Measurements from ENCODE around the gene TNFRSF18. TPM values are rescaled to one million over a fixed set of nuclear protein-coding genes. Genes with fewer than 3 reads are reported as not detected.

Gene TNFRSF18
- total and polyA plus RNA-seq, 2 experiments from 2014 or later = 1.1 to 1.5 TPM

- no peaks in the 10 kb centered on the region for H3F3A ChIP-seq (replicated peaks; ENCODE audit: low read depth)
- H2AFZ ChIP-seq = no peak overlapping the region
- H3K4me1 ChIP-seq (ENCODE audit: insufficient read depth) = no peaks in the 10 kb centered on the region
- H3K79me2 ChIP-seq (replicated peaks; ENCODE audit: insufficient read depth) = no peaks in the 10 kb centered on the region
- TF ChIP-seq, protein P1, sequence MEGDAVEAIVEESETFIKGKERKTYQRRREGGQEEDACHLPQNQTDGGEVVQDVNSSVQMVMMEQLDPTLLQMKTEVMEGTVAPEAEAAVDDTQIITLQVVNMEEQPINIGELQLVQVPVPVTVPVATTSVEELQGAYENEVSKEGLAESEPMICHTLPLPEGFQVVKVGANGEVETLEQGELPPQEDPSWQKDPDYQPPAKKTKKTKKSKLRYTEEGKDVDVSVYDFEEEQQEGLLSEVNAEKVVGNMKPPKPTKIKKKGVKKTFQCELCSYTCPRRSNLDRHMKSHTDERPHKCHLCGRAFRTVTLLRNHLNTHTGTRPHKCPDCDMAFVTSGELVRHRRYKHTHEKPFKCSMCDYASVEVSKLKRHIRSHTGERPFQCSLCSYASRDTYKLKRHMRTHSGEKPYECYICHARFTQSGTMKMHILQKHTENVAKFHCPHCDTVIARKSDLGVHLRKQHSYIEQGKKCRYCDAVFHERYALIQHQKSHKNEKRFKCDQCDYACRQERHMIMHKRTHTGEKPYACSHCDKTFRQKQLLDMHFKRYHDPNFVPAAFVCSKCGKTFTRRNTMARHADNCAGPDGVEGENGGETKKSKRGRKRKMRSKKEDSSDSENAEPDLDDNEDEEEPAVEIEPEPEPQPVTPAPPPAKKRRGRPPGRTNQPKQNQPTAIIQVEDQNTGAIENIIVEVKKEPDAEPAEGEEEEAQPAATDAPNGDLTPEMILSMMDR (conservative IDR thresholded peaks at IDR 0.05; ENCODE audit: low read depth in 2 of 2) = no peak
- no peak for TF ChIP-seq EZH2phosphoT487 (IDR thresholded peaks at IDR 0.05; ENCODE audit: unreplicated experiment)
- TF ChIP-seq ZNF331 (CRISPR knock-in tag; IDR thresholded peaks at IDR 0.05; ENCODE audit: low read depth) = no peak
- no peak for TF ChIP-seq STAT1 (IDR thresholded peaks at IDR 0.05; ENCODE audit: unreplicated experiment)
- no peak for TF ChIP-seq ETS1 (IDR thresholded peaks at IDR 0.05)
- TF ChIP-seq NANOG (IDR thresholded peaks at IDR 0.05; ENCODE audit: borderline replicate concordance) = no peak
- no peak for TF ChIP-seq REST (IDR thresholded peaks at IDR 0.05; ENCODE audit: unreplicated experiment)
- no peak for TF ChIP-seq CREB1 (CRISPR knock-in tag; IDR thresholded peaks at IDR 0.05; ENCODE audit: low read depth)
- TF ChIP-seq ZNF114 (CRISPR knock-in tag; IDR thresholded peaks at IDR 0.05) = no peak
- TF ChIP-seq EZH2 (IDR thresholded peaks at IDR 0.05; ENCODE audit: low read depth, unreplicated experiment) = no peak
- TF ChIP-seq POLR2AphosphoS5 (IDR thresholded peaks at IDR 0.05; ENCODE audit: low read depth) = no peak
- TF ChIP-seq, protein P2, sequence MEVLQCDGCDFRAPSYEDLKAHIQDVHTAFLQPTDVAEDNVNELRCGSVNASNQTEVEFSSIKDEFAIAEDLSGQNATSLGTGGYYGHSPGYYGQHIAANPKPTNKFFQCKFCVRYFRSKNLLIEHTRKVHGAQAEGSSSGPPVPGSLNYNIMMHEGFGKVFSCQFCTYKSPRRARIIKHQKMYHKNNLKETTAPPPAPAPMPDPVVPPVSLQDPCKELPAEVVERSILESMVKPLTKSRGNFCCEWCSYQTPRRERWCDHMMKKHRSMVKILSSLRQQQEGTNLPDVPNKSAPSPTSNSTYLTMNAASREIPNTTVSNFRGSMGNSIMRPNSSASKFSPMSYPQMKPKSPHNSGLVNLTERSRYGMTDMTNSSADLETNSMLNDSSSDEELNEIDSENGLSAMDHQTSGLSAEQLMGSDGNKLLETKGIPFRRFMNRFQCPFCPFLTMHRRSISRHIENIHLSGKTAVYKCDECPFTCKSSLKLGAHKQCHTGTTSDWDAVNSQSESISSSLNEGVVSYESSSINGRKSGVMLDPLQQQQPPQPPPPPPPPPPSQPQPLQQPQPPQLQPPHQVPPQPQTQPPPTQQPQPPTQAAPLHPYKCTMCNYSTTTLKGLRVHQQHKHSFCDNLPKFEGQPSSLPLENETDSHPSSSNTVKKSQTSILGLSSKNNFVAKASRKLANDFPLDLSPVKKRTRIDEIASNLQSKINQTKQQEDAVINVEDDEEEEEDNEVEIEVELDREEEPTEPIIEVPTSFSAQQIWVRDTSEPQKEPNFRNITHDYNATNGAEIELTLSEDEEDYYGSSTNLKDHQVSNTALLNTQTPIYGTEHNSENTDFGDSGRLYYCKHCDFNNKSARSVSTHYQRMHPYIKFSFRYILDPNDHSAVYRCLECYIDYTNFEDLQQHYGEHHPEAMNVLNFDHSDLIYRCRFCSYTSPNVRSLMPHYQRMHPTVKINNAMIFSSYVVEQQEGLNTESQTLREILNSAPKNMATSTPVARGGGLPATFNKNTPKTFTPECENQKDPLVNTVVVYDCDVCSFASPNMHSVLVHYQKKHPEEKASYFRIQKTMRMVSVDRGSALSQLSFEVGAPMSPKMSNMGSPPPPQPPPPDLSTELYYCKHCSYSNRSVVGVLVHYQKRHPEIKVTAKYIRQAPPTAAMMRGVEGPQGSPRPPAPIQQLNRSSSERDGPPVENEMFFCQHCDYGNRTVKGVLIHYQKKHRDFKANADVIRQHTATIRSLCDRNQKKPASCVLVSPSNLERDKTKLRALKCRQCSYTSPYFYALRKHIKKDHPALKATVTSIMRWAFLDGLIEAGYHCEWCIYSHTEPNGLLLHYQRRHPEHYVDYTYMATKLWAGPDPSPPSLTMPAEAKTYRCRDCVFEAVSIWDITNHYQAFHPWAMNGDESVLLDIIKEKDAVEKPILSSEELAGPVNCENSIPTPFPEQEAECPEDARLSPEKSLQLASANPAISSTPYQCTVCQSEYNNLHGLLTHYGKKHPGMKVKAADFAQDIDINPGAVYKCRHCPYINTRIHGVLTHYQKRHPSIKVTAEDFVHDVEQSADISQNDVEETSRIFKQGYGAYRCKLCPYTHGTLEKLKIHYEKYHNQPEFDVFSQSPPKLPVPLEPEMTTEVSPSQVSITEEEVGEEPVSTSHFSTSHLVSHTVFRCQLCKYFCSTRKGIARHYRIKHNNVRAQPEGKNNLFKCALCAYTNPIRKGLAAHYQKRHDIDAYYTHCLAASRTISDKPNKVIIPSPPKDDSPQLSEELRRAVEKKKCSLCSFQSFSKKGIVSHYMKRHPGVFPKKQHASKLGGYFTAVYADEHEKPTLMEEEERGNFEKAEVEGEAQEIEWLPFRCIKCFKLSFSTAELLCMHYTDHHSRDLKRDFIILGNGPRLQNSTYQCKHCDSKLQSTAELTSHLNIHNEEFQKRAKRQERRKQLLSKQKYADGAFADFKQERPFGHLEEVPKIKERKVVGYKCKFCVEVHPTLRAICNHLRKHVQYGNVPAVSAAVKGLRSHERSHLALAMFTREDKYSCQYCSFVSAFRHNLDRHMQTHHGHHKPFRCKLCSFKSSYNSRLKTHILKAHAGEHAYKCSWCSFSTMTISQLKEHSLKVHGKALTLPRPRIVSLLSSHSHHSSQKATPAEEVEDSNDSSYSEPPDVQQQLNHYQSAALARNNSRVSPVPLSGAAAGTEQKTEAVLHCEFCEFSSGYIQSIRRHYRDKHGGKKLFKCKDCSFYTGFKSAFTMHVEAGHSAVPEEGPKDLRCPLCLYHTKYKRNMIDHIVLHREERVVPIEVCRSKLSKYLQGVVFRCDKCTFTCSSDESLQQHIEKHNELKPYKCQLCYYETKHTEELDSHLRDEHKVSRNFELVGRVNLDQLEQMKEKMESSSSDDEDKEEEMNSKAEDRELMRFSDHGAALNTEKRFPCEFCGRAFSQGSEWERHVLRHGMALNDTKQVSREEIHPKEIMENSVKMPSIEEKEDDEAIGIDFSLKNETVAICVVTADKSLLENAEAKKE (CRISPR knock-in tag; IDR thresholded peaks at IDR 0.05) = no peak
- no peak for TF ChIP-seq JUNB (IDR thresholded peaks at IDR 0.05; ENCODE audit: unreplicated experiment)
- H4K20me1 ChIP-seq (replicated peaks; ENCODE audit: insufficient read depth) = no peaks in the 10 kb centered on the region
- H3K4me3 Mint-ChIP-seq = no peak overlapping the region
- peaks cover 10% of the 10 kb centered on the region for H3K27me3 Mint-ChIP-seq (ENCODE audit: insufficient read depth, low read depth, poor library complexity)
- DNase-seq (ENCODE audit: low spot score) (no peak), ATAC-seq (no peak)
- H3K9me2 ChIP-seq (ENCODE audit: insufficient read depth) = no peaks in the 10 kb centered on the region
- 0 out of 2 replicates have a peak, but pooled peaks cover 8% of the 10 kb centered on the region for H3K27me3 ChIP-seq (ENCODE audit: insufficient read depth)
- no peak overlapping the region for H3K4me3 ChIP-seq
- no peak overlapping the region for H3K27ac Mint-ChIP-seq
- H3K36me3 ChIP-seq (ENCODE audit: insufficient read depth) = no peaks in the 10 kb centered on the region
- no peak overlapping the region for H3K4me2 ChIP-seq
- no peaks in the 10 kb centered on the region for H3K36me3 Mint-ChIP-seq (ENCODE audit: low read depth)
- no peaks in the 10 kb centered on the region; the same call in 2 of the 3 replicates for H3K9me3 Mint-ChIP-seq
- no peaks in the 10 kb centered on the region for H3K4me1 Mint-ChIP-seq
- H3K27ac ChIP-seq (ENCODE audit: low read depth) = no peak overlapping the region
These were observed 4.5 kb upstream of the TNFRSF18 start for GRCh38 chr1:1210726-1211540.
